H9 (cell line): Measurements from ENCODE around the gene EDA2R. TPM values are rescaled to one million over a fixed set of nuclear protein-coding genes. Genes with fewer than 3 reads are reported as not detected.

ENCODE experiments used
- DNase-seq: peaks from one replicate; pipeline ENCODE4 v3.0.0-alpha.2; 2017
- H2AFZ ChIP-seq: one replicate; pipeline ENCODE4 v1.6.1; 2013; ENCODE audit warnings: mild to moderate bottlenecking, low read length, control low read depth, moderate library complexity
- H2AK5ac ChIP-seq: 2 replicates; pipeline ENCODE4 v1.6.1; 2013; ENCODE audit warnings: low read length, control low read depth, mixed read lengths; ENCODE audit not compliant: insufficient read length
- H2BK120ac ChIP-seq: one replicate; pipeline ENCODE4 v1.6.1; 2013; ENCODE audit warnings: low read depth, mild to moderate bottlenecking, low read length, control low read depth, inconsistent platforms; ENCODE audit not compliant: poor library complexity, severe bottlenecking
- H2BK12ac ChIP-seq: 2 replicates; pipeline ENCODE4 v1.6.1; 2013; ENCODE audit warnings: low read length, control low read depth, mixed read lengths, low read depth; ENCODE audit not compliant: insufficient read length
- H2BK15ac ChIP-seq: 2 replicates; pipeline ENCODE4 v1.6.1; 2013; ENCODE audit warnings: low read depth, low read length, control low read depth
- H2BK20ac ChIP-seq: one replicate; pipeline ENCODE4 v1.6.1; 2013; ENCODE audit warnings: low read depth, mild to moderate bottlenecking, low read length, control low read depth, inconsistent platforms; ENCODE audit not compliant: poor library complexity, severe bottlenecking
- H2BK5ac ChIP-seq: 2 replicates; pipeline ENCODE4 v1.6.1; 2013; ENCODE audit warnings: low read length, control low read depth, mixed read lengths; ENCODE audit not compliant: insufficient read length
- H3K14ac ChIP-seq: 2 replicates; pipeline ENCODE4 v1.6.1; 2013; ENCODE audit warnings: low read length, control low read depth; ENCODE audit not compliant: insufficient read depth
- H3K18ac ChIP-seq: 2 replicates; pipeline ENCODE4 v1.6.1; 2013; ENCODE audit warnings: low read depth, mild to moderate bottlenecking, mixed read lengths, low read length, control low read depth; ENCODE audit not compliant: insufficient read length
- H3K23ac ChIP-seq: 2 replicates; pipeline ENCODE4 v1.6.1; 2013; ENCODE audit warnings: low read length, control low read depth, mixed read lengths, low read depth; ENCODE audit not compliant: insufficient read length
- H3K23me2 ChIP-seq: 2 replicates; pipeline ENCODE4 v1.6.1; 2013; ENCODE audit warnings: low read depth, mild to moderate bottlenecking, mixed read lengths, low read length, control low read depth; ENCODE audit not compliant: insufficient read length, poor library complexity, severe bottlenecking
- H3K27ac ChIP-seq: 2 replicates; pipeline ENCODE4 v1.5.1; 2013; ENCODE audit warnings: low read length, control low read depth, mixed read lengths, low read depth; ENCODE audit not compliant: insufficient read length
- H3K27me3 ChIP-seq: 2 replicates; pipeline ENCODE4 v1.6.1; 2013; ENCODE audit warnings: low read length, control low read depth, inconsistent platforms; ENCODE audit not compliant: insufficient read depth
- H3K4ac ChIP-seq: 2 replicates; pipeline ENCODE4 v1.6.1; 2013; ENCODE audit warnings: low read depth, mild to moderate bottlenecking, control low read depth, inconsistent platforms, low read length, moderate library complexity
- H3K4me1 ChIP-seq: 2 replicates; pipeline ENCODE4 v1.6.1; 2013; ENCODE audit warnings: low read length, control low read depth, inconsistent platforms; ENCODE audit not compliant: insufficient read depth
- H3K4me2 ChIP-seq: 2 replicates; pipeline ENCODE4 v1.6.1; 2013; ENCODE audit warnings: low read length, control low read depth, mixed read lengths; ENCODE audit not compliant: insufficient read length, insufficient read depth
- H3K56ac ChIP-seq: 2 replicates; pipeline ENCODE4 v1.6.1; 2013; ENCODE audit warnings: low read depth, mild to moderate bottlenecking, mixed read lengths, low read length, control low read depth; ENCODE audit not compliant: insufficient read length
- H3K79me1 ChIP-seq: 2 replicates; pipeline ENCODE4 v1.6.1; 2013; ENCODE audit warnings: low read depth, mild to moderate bottlenecking, moderate library complexity, low read length, control low read depth, inconsistent platforms; ENCODE audit not compliant: insufficient read depth, poor library complexity, severe bottlenecking
- H3K79me2 ChIP-seq: 2 replicates; pipeline ENCODE4 v1.6.1; 2013; ENCODE audit warnings: low read length, control low read depth, inconsistent platforms; ENCODE audit not compliant: insufficient read depth
- H3K9ac ChIP-seq: 2 replicates; pipeline ENCODE4 v1.6.1; 2013; ENCODE audit warnings: low read length, control low read depth, mixed read lengths; ENCODE audit not compliant: insufficient read length; ENCODE audit errors: extremely low read depth
- H3K9me3 ChIP-seq: one replicate; pipeline ENCODE4 v1.6.1; 2013; ENCODE audit warnings: low read depth, low read length, inconsistent platforms; ENCODE audit not compliant: control insufficient read depth
- H3T11ph ChIP-seq: one replicate; pipeline ENCODE4 v1.6.1; 2013; ENCODE audit warnings: mild to moderate bottlenecking, low read length, control low read depth, inconsistent platforms
- H4K20me1 ChIP-seq: one replicate; pipeline ENCODE4 v1.6.1; 2013; ENCODE audit not compliant: control insufficient read depth, insufficient read length, insufficient read depth
- H4K5ac ChIP-seq: 2 replicates; pipeline ENCODE4 v1.6.1; 2013; ENCODE audit warnings: low read depth, mild to moderate bottlenecking, mixed read lengths, low read length, control low read depth; ENCODE audit not compliant: insufficient read length
- H4K8ac ChIP-seq: replicated peaks from 2 replicates; pipeline ENCODE4 v1.6.1; 2013; ENCODE audit warnings: low read length, control low read depth, mixed read lengths, low read depth; ENCODE audit not compliant: insufficient read length
- H4K91ac ChIP-seq: 2 replicates; pipeline ENCODE4 v1.6.1; 2013; ENCODE audit warnings: low read depth, mild to moderate bottlenecking, moderate library complexity, mixed read lengths, low read length, control low read depth; ENCODE audit not compliant: insufficient read length
- H3K27ac Mint-ChIP-seq, 3 experiments: 2 replicates in 2 of 3; 3 replicates in 1 of 3; pipeline ENCODE4 v1.8.0; 2020 to 2021; ENCODE audit warnings: mixed read lengths in 3 of 3, mild to moderate bottlenecking in 1 of 3, moderate library complexity in 1 of 3
- H3K27me3 Mint-ChIP-seq: 2 replicates; pipeline ENCODE4 v1.8.0; 2021; ENCODE audit warnings: low read depth, mild to moderate bottlenecking, moderate library complexity, mixed read lengths
- H3K36me3 Mint-ChIP-seq, 3 experiments: 2 replicates in 2 of 3; 3 replicates in 1 of 3; pipeline ENCODE4 v1.8.0; 2020 to 2021; ENCODE audit warnings: low read depth in 3 of 3, mixed read lengths in 3 of 3; ENCODE audit not compliant: insufficient read depth in 1 of 3
- H3K4me1 Mint-ChIP-seq, 2 experiments: 2 replicates each; pipeline ENCODE4 v1.8.0; 2020; ENCODE audit warnings: mixed read lengths in 2 of 2
- H3K4me3 Mint-ChIP-seq, 2 experiments: 2 replicates in 1 of 2; 3 replicates in 1 of 2; pipeline ENCODE4 v1.8.0; 2020 to 2021; ENCODE audit warnings: mild to moderate bottlenecking in 2 of 2, mixed read lengths in 2 of 2, moderate library complexity in 1 of 2
- H3K9me3 Mint-ChIP-seq, 2 experiments: 2 replicates in 1 of 2; 3 replicates in 1 of 2; pipeline ENCODE4 v1.8.0; 2020; ENCODE audit warnings: mild to moderate bottlenecking in 2 of 2, mixed read lengths in 2 of 2, moderate library complexity in 1 of 2
- CTCF ChIP-seq: fragments of 200-600 bp; sonication (generic); conservative IDR thresholded peaks from 3 replicates; pipeline ENCODE4 v1.8.0; 2021; ENCODE audit warnings: antibody characterized with exemption, mild to moderate bottlenecking
- WGBS: extraction: QIAGEN DNeasy Blood & Tissue Kit; methylation state at CpG from one replicate; pipeline ENCODE4 v1.1.7; 2013; ENCODE audit warnings: missing lambda C conversion rate, low lambda C conversion rate, mixed read lengths; ENCODE audit not compliant: insufficient read length; ENCODE audit errors: extremely low coverage; 5-methylcytosine and 5-hydroxymethylcytosine counted together
- total RNA-seq: library from RNA; stranded (reverse); gene quantifications from 2 replicates; pipeline ENCODE4 v1.2.1, GENCODE V29; 2021

Gene EDA2R
- total RNA-seq, 1 experiment from 2014 or later = 6.6 TPM

- Histone ChIP-seq H3K27ac (no peak overlapping the region), H3K4ac (no peak overlapping the region), H3K14ac (no peak overlapping the region), H2BK20ac (no peak overlapping the region), H3T11ph (no peak overlapping the region), H2BK15ac (no peak overlapping the region), H2AFZ (no peak overlapping the region), H3K18ac (no peak overlapping the region), H3K79me1 (no peaks in the 10 kb centered on the region), H3K27me3 (no peaks in the 10 kb centered on the region), H2BK12ac (no peak overlapping the region), H3K9me3 (no peaks in the 10 kb centered on the region), H4K8ac (no peak overlapping the region), H4K5ac (no peak overlapping the region), H3K23me2 (no peaks in the 10 kb centered on the region), H3K79me2 (no peaks in the 10 kb centered on the region), H2BK5ac (no peak overlapping the region), H2AK5ac (no peak overlapping the region), H3K4me2 (no peak overlapping the region), H4K20me1 (no peaks in the 10 kb centered on the region), H3K23ac (no peak overlapping the region), H3K56ac (no peak overlapping the region), H3K9ac (no peak overlapping the region), H2BK120ac (no peak overlapping the region), H3K4me1 (no peaks in the 10 kb centered on the region; the same call in 1 of the 2 replicates), H4K91ac (no peak overlapping the region)
- TF ChIP-seq CTCF = no peak
- Mint-ChIP-seq H3K4me1 (peaks cover 0 to 6% of the 10 kb centered on the region in 2 experiments; a peak in 2 of 4 replicates), H3K4me3 (no peak overlapping the region), H3K27ac (no peak overlapping the region), H3K36me3 (peaks cover 0 to 5% (median 3%) of the 10 kb centered on the region in 3 experiments; a peak in 2 of 7 replicates), H3K27me3 (no peaks in the 10 kb centered on the region; the same call in 1 of the 2 replicates), H3K9me3 (peaks cover 81 to 95% of the 10 kb centered on the region in 2 experiments)
- WGBS = no CpG with 5 or more reads among the region's 2 CpGs
- DNase-seq = no peak
These were observed 41.6 kb upstream of the EDA2R start for GRCh38 chrX:66680451-66680850.
